ENCODE results near the gene FURIN. TPM values are rescaled to one million over a fixed set of nuclear protein-coding genes. Genes with fewer than 3 reads are reported as not detected.

The FURIN gene
- total RNA-seq, 2 experiments from 2014 or later: 86.0 to 86.5 TPM

GRCh38 chr15:90860942-90861675 is 7.3 kb upstream of the FURIN start:
- ATAC-seq: no peak
- Mint-ChIP-seq H3K4me3 (no peak overlapping the region), H3K4me1 (ENCODE audit: low read depth) (peaks cover 42% of the 10 kb centered on the region), H3K27me3 (ENCODE audit: low read depth) (no peaks in the 10 kb centered on the region), H3K36me3 (ENCODE audit: low read depth) (no peaks in the 10 kb centered on the region), H3K27ac (no peak overlapping the region), H3K9me3 (ENCODE audit: insufficient read depth) (no peaks in the 10 kb centered on the region)
- DNase-seq: no peak
- CTCF ChIA-PET: interaction anchor here (1.3 kb wide), 1 partner anchor 35 kb away, joined by 3 read pairs; no protein-coding TSS in a partner anchor
- POLR2A ChIA-PET: interaction anchor here (0.6 to 2.2 kb wide), 2 partner anchors 9 to 246 kb away, joined by 8 to 14 read pairs; no protein-coding TSS in a partner anchor

- DNase-seq (no peak), ATAC-seq (no peak)
- peaks cover 29% of the 10 kb centered on the region for H3K4me1 Mint-ChIP-seq (ENCODE audit: low read depth)
- H3K9me3 Mint-ChIP-seq (ENCODE audit: insufficient read depth): no peaks in the 10 kb centered on the region
- H3K4me3 Mint-ChIP-seq: no peak overlapping the region
- POLR2A ChIA-PET: no interaction called here
- no peak overlapping the region for H3K27ac Mint-ChIP-seq
- no peaks in the 10 kb centered on the region for H3K36me3 Mint-ChIP-seq (ENCODE audit: low read depth)
- H3K27me3 Mint-ChIP-seq (ENCODE audit: low read depth): no peaks in the 10 kb centered on the region
- CTCF ChIA-PET: no interaction called here
These were observed 5.9 kb upstream of the FURIN start for GRCh38 chr15:90862487-90862886.

DNA sequence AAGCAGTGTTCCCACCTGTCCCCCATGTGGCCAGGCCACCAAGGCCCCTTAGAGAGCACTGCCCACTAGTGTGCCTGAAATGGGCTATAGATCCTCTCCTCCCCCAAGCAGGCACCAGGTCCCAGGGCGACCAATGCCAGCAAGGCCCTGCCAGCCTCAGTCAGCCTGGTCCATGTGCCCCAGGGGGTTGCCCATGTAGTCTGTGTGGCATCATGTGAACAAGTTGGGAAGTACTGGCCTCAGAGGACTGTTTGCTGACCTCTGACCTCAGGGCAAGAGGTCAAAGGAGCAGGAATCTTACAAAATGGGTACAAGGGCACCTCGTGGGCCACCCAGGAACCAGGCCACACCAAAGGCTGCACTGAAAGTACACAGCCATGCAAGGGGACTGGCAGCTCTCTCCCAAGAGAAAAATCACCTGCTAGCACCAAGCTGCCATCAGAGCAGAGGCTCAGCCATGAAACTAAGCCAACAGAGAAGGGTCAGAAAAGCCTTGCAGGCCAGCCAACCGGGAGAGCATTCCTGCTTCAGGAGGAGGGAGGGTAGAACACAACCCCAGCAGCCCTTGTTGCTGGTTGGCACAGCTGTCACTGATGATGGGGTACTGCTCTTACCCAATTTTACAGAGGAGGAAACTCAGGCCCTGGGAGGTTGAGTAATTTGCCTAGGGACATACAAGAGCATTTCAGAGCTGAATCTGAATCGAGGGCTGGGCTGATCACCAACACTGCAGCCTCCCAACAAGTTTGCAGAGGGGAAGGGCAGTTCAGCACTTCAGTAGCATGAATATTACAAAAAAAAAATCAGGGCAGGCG is 5.2 kb upstream of the FURIN start:
- Mint-ChIP-seq H3K27ac (peak overlapping the region; percentile 76), H3K9me3 (ENCODE audit: insufficient read depth) (no peaks in the 10 kb centered on the region), H3K27me3 (ENCODE audit: low read depth) (no peaks in the 10 kb centered on the region), H3K36me3 (ENCODE audit: low read depth) (no peaks in the 10 kb centered on the region), H3K4me1 (ENCODE audit: low read depth) (peaks cover 26% of the 10 kb centered on the region), H3K4me3 (no peak overlapping the region)
- ChIA-PET CTCF (no interaction called here), POLR2A (interaction anchor here (0.9 to 1.5 kb wide), 3 partner anchors 11 to 49 kb away, joined by 3 to 4 read pairs (median 3); no protein-coding TSS in a partner anchor)
- ATAC-seq (no peak), DNase-seq (no peak)

- CTCF ChIA-PET: interaction anchor here (0.9 kb wide), 1 partner anchor 56 kb away, joined by 3 read pairs; no protein-coding TSS in a partner anchor
- POLR2A ChIA-PET: interaction anchor here (0.9 to 1.5 kb wide), 3 partner anchors 10 to 50 kb away, joined by 3 to 4 read pairs (median 3); no protein-coding TSS in a partner anchor
- H3K27me3 Mint-ChIP-seq (ENCODE audit: low read depth): no peaks in the 10 kb centered on the region
- DNase-seq (no peak), ATAC-seq (no peak)
- H3K4me3 Mint-ChIP-seq: no peak overlapping the region
- peaks cover 32% of the 10 kb centered on the region for H3K4me1 Mint-ChIP-seq (ENCODE audit: low read depth)
- no peaks in the 10 kb centered on the region for H3K9me3 Mint-ChIP-seq (ENCODE audit: insufficient read depth)
- H3K36me3 Mint-ChIP-seq (ENCODE audit: low read depth): no peaks in the 10 kb centered on the region
- H3K27ac Mint-ChIP-seq: no peak overlapping the region
These were observed 4.4 kb upstream of the FURIN start for GRCh38 chr15:90863987-90864386.

DNA sequence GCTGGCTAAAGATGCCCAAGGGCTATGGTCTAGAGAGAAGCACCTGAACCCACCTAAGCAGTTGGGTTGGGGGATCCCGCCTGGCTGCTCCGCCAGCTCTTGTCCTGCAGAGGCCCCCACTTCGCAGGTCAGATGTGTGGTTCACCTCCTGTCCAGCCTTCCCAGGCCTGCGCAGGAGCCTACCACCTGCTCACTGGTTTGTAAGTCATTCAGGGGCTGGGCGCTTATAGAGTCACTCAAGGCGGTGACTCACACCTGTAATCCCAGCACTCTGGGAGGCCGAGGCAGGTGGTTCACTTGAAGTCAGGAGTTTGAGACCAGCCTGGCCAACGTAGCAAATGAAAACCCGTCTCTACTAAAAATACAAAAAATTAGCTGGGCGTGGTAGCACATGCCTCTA is 3.9 kb upstream of the FURIN start:
- H3K36me3 Mint-ChIP-seq (ENCODE audit: low read depth): no peaks in the 10 kb centered on the region
- DNase-seq (no peak), ATAC-seq (no peak)
- no peak overlapping the region for H3K27ac Mint-ChIP-seq
- no peaks in the 10 kb centered on the region for H3K9me3 Mint-ChIP-seq (ENCODE audit: insufficient read depth)
- H3K27me3 Mint-ChIP-seq (ENCODE audit: low read depth): no peaks in the 10 kb centered on the region
- ChIA-PET POLR2A (interaction anchor here (0.9 to 1.5 kb wide), 3 partner anchors 10 to 50 kb away, joined by 3 to 4 read pairs (median 3); no protein-coding TSS in a partner anchor), CTCF (interaction anchor here (0.9 kb wide), 1 partner anchor 57 kb away, joined by 3 read pairs; no protein-coding TSS in a partner anchor)
- no peak overlapping the region for H3K4me3 Mint-ChIP-seq
- peaks cover 33% of the 10 kb centered on the region for H3K4me1 Mint-ChIP-seq (ENCODE audit: low read depth)

DNA sequence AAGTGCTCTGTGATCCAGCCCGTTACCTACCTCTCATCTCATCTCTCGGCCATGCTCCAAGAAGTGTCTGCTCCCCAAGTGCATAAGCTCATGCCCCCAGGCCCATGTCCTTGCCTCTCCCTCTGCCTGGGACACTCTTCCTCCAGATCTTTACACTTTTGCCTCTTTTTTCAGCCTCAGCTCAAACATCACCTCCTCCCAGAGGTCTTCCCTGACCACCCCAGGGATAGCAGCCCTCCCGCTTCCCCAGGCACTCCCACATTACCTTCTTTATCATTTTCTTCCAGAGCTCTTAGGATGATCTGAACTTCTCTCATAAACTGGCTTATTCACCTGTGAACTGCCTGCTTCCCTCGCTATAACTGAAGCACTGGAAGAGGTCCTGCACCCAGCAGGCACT is 2.7 kb upstream of the FURIN start:
- no peaks in the 10 kb centered on the region for H3K9me3 Mint-ChIP-seq (ENCODE audit: insufficient read depth)
- no peak for ATAC-seq
- H3K4me1 Mint-ChIP-seq (ENCODE audit: low read depth): peaks cover 36% of the 10 kb centered on the region

GRCh38 chr15:90866161-90866715 is 2.1 kb upstream of the FURIN start:
- POLR2A ChIA-PET: no interaction called here
- Mint-ChIP-seq H3K27me3 (ENCODE audit: low read depth) (no peaks in the 10 kb centered on the region), H3K4me1 (ENCODE audit: low read depth) (peaks cover 38% of the 10 kb centered on the region), H3K27ac (peak overlapping the region; percentile 23), H3K9me3 (ENCODE audit: insufficient read depth) (no peaks in the 10 kb centered on the region), H3K4me3 (no peak overlapping the region), H3K36me3 (ENCODE audit: low read depth) (peaks cover 4% of the 10 kb centered on the region)
- ATAC-seq (no peak), DNase-seq (no peak)
- CTCF ChIA-PET: no interaction called here

More for the DNA sequence above, 2.7 kb upstream of the FURIN start:
- no peak for DNase-seq
- Mint-ChIP-seq H3K27me3 (ENCODE audit: low read depth) (no peaks in the 10 kb centered on the region), H3K27ac (no peak overlapping the region), H3K36me3 (ENCODE audit: low read depth) (peaks cover under 1% of the 10 kb centered on the region), H3K4me3 (no peak overlapping the region)
- ChIA-PET POLR2A (no interaction called here), CTCF (no interaction called here)

DNA sequence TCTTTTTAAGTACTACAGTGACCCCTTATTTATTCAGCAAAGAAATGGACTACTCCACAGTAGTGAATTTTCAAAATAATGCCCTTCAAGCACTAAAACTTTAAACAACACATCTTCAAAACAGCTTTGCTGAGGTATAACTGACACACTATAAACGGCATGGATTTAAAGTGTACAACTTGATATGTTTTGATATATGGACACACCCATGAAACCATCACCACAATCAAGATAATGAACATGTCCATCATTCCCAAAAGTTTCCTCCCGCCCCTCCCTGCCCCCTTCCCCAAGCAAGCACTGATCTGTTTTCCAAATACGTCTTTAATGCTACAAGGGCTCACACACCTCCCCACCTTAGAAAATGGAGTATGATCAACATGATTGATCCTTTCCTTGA is 1.6 kb upstream of the FURIN start:
- ATAC-seq: no peak
- Mint-ChIP-seq H3K27me3 (ENCODE audit: low read depth) (no peaks in the 10 kb centered on the region), H3K9me3 (ENCODE audit: insufficient read depth) (no peaks in the 10 kb centered on the region), H3K4me3 (no peak overlapping the region), H3K36me3 (ENCODE audit: low read depth) (peaks cover 4% of the 10 kb centered on the region), H3K4me1 (ENCODE audit: low read depth) (peaks cover 38% of the 10 kb centered on the region), H3K27ac (no peak overlapping the region)
- ChIA-PET POLR2A (no interaction called here), CTCF (interaction anchor here (1.7 to 2.0 kb wide), 3 partner anchors 15 to 49 kb away, joined by 3 to 6 read pairs (median 4); no protein-coding TSS in a partner anchor)
- DNase-seq: no peak

DNA sequence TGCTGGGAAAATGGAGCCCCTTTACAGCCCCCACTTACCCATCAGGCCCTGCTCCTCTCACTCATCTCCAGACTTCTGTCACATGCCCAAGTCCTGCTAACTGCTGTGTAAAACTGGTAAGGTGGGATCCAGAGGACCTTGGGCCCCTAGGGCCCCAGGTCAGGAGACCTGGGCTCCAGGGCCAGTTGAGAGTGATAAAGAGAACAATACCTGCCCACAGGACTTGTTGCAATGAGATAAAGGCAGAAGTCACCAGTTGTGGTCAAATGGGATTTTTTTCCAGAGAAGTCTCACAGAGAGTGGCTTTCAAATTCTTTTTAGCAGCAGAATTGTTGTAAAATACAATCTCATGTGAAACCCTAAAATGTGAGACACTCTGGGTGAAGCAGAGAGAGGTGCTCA is 753 bp downstream of the FURIN start:
- no peaks in the 10 kb centered on the region for H3K9me3 Mint-ChIP-seq (ENCODE audit: insufficient read depth)
- POLR2A ChIA-PET: interaction anchor here (1.0 to 3.7 kb wide), 3 partner anchors 9 to 52 kb away, joined by 6 to 17 read pairs (median 14); no protein-coding TSS in a partner anchor
- peak overlapping the region; percentile 94 for H3K27ac Mint-ChIP-seq
- peaks cover 16% of the 10 kb centered on the region for H3K36me3 Mint-ChIP-seq (ENCODE audit: low read depth)
- CTCF ChIA-PET: no interaction called here
- H3K4me1 Mint-ChIP-seq (ENCODE audit: low read depth): peaks cover 50% of the 10 kb centered on the region
- H3K27me3 Mint-ChIP-seq (ENCODE audit: low read depth): no peaks in the 10 kb centered on the region
- no peak for DNase-seq
- no peak for ATAC-seq
- H3K4me3 Mint-ChIP-seq: peak overlapping the region; percentile 89

- ATAC-seq (peak; percentile 37), DNase-seq (peak; percentile 54)
- peaks cover 56% of the 10 kb centered on the region for H3K4me1 Mint-ChIP-seq (ENCODE audit: low read depth)
- H3K4me3 Mint-ChIP-seq: peak overlapping the region; percentile 89
- no peaks in the 10 kb centered on the region for H3K9me3 Mint-ChIP-seq (ENCODE audit: insufficient read depth)
- H3K27me3 Mint-ChIP-seq (ENCODE audit: low read depth): no peaks in the 10 kb centered on the region
- peak overlapping the region; percentile 94 for H3K27ac Mint-ChIP-seq
- H3K36me3 Mint-ChIP-seq (ENCODE audit: low read depth): peaks cover 17% of the 10 kb centered on the region
- CTCF ChIA-PET: interaction anchor here (0.9 to 1.5 kb wide), 5 partner anchors 10 to 222 kb away, joined by 3 to 5 read pairs (median 4); no protein-coding TSS in a partner anchor
- POLR2A ChIA-PET: interaction anchor here (0.6 to 3.7 kb wide), 14 partner anchors 10 to 774 kb away, joined by 3 to 17 read pairs (median 6); partner anchors contain the start of gene BLM
These were observed 1.4 kb downstream of the FURIN start for GRCh38 chr15:90869601-90870353.
